Endothelial cell of hepatic sinusoid (primary cell): Measurements from ENCODE around the gene COX20.
"Not testable (repeated sequence)": the region's sequence is repeated elsewhere in the genome, so short reads cannot be mapped to it uniquely, and the experiment has no call there.

Source experiments
- in situ Hi-C: cut with HindIII; loops from 2 replicates; pipeline ENCODE4 v1.10.0; 2017; ENCODE audit warnings: low sequenced_read_pairs

The COX20 gene

GRCh38 chr1:244821134-244821533, 14.3 kb upstream of the COX20 start:
- in situ Hi-C loops = no loop called here

DNA sequence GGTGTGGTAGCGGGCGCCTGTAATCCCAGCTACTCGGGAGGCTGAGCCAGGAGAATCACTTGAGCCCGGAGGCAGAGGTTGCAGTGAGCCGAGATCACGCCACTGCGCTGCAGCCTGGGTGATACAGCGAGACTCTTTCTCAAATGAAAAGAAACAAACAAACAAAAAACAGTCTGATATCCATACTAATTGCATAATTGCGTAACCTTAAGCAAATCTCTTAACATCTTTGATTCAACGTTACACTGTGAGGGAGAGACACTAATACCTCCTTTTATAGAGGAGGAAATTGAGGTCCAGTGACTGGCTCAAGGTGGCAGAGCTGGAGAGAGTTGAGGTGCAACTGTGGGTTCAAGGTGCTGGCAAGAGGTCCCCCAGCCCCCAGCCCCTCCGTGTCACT, 12.6 kb upstream of the COX20 start:
- in situ Hi-C loops = no loop called here

DNA sequence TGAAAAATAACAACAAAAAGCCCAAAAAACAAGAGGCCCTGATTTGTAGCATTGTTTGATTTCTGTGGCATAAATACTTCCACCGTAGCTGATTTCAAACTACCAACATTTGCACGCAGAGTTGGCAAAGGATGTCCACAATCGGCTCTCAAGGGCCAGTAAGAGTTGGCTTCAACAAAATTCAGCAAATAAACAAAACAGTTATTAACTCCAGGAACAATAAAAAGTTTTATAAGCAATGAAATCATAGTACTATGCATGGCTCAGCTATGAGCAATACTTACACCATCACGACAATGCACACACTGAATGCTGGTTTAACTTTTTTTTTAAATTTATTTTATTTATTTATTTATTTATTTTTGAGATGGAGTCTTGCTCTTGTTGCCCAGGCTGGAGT, 8.7 kb upstream of the COX20 start:
- in situ Hi-C loops = loop anchor here (5.0 kb wide), 1 partner anchor 89 kb away; no protein-coding TSS in a partner anchor

DNA sequence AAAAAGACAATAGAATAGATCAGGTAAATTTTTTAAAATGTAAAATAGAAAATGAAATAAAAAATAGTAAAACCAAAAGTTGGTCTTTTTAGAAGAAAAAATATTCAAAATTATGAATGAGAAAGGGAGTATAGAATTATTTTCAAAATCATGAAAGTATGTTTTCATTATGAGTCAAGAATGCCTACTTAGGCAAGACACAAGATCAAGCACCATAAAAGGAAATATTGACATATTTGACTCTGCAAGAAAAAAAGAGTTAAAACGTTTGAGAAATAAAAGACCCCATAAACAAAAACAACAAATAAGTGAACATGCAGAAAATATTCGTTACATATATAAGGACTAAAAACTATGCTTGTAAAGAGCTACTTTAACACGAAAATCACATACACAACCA, 4.8 kb upstream of the COX20 start:
- in situ Hi-C loops = no loop called here

DNA sequence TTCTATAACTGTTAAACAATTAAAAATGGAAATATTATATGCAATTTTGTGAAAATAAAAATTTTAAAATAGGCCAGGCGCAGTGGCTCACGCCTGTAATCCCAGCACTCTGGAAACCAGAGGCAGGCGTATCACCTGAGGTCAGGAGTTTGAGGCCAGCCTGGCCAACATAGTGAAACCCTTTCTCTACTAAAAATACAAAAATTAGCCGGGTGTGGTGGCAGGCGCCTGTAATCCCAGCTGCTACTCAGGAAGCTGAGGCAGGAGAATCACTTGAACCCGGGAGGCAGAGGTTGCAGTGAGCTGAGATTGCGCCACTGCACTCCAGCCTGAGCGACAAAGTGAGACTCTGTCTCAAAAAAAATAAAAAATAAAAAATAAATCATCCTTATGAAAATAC, 2.2 kb upstream of the COX20 start:
- in situ Hi-C loops = not testable (repeated sequence)

DNA sequence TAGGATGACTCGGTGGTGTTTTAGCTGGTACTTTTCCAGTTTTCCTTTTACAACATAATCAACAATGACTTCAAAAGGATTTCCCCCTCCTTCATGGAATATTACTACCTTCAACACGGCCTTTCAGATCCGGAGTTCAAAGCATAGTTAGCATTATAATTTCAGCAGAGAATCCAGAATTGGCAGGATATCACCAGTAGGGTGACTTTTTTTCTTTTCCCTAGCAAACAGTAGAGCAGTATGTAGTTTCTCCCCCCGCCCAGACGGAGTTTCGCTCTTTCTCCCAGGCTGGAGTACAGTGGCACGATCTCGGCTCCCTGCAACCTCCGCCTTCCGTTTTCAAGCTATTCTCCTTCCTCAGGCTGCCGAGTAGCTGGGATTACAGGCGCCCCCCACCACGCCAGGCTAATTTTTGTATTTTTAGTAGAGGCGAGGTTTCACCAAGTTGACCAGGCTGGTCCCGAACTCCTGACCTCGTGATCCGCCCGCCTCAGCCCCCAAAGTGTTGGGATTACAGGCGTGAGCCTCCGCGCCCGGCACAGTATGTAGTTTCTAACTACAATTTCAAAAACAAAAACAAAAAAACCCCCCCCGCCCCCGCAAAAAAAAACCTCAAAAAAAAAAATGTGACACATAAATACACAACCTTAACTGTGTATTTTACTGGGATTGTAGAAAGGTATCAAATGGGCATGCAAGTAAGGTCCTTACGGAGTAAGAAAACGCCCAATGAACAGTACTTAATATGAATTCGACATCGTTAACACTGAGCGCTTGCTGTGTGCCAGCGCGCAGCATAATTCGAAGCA, 1.5 kb upstream of the COX20 start:
- in situ Hi-C loops = no loop called here

DNA sequence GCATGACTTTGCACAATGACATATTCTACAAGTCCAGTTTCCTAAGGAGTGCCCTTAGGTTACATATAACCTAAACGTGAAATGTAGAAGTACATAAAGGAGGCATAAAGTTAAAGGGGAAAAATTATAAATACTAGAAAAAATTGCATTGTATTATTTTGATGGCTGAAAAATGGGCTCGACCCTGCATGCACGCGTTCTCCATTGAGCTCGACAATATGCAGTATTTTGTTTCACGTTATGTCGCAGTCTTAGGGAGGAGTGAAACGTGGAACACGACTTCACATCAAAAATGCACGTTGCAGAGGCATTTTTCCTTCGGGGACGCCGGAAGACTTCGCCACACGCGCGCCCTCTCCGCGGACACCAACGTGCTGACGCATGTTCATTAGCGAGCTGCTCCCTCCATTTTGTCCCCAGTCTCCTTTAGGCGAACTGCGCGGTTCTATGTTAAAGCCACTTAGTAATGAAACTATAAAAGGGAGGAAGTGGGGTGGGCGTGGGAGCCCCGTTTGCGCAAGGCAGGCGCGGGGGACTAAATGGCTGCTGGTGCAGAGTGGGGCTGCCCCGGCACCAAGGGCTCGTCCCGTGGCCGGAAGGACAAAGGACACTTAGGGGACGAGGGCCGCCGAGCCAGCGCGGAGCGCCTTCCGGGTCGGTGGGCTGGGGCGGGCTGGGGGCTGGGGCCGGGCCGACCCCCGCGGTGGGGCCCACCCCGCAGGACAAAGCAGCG, 749 bp upstream of the COX20 start:
- in situ Hi-C loops = loop anchor here (5.0 kb wide), 1 partner anchor 208 kb away; no protein-coding TSS in a partner anchor

DNA sequence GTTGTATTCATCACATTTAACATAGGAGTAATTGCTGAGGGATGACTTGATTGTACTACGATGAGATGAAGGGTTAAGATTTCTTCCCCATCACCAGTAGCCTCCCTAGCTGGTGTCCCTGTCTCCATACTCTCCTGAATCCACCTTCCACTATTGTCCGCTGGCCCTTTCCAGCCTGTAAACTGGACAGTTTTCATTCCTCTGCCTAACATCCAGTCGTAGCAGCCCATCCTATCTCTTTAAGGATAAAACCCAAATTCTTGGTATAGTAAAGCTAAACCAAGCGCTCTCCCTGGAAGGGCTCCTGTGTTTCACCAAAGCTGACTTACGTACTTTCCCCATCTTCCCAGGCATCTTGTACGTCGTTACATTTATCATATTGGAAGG, 670 bp downstream of the COX20 start:
- in situ Hi-C loops = loop anchor here (5.0 kb wide), 1 partner anchor 206 kb away; no protein-coding TSS in a partner anchor

GRCh38 chr1:244836584-244836983, 1.1 kb downstream of the COX20 start:
- in situ Hi-C loops = loop anchor here (5.0 kb wide), 1 partner anchor 206 kb away; no protein-coding TSS in a partner anchor

GRCh38 chr1:244837597-244838258, 2.3 kb downstream of the COX20 start:
- in situ Hi-C loops = loop anchor here (5.0 kb wide), 1 partner anchor 205 kb away; no protein-coding TSS in a partner anchor

- in situ Hi-C loops = loop anchor here (5.0 kb wide), 1 partner anchor 203 kb away; no protein-coding TSS in a partner anchor
These were observed 4.2 kb downstream of the COX20 start for GRCh38 chr1:244839656-244840055.

DNA sequence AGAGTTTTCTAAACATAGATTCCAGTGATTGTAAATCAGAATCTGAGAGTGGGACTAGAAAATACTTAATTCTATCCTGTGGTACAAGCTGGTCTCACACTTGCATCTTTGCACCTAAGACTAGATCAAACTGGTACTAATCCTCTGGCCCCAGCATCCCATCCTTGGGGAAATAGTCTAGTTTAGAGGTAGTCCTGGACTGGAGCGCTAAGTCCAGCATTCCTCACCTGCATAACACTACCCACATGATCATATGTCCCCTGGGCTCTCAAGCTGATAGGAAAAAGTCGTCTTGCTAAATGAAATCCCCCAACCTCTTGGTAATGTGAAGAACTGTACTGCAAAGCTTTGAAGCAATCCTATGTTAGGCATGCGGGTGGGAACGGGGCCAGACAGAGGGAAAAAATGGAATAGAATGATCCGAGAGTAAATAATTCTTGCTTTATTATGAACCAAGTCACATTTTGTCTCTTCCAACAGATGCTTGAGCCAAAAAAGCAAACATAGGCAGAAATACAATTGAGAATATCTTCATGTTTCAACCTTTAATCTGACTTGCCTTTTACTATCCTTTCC, 4.8 kb downstream of the COX20 start:
- in situ Hi-C loops = no loop called here

- in situ Hi-C loops = no loop called here
These were observed 5.9 kb downstream of the COX20 start for GRCh38 chr1:244841273-244841927.

- in situ Hi-C loops = no loop called here
These were observed 7.9 kb downstream of the COX20 start for GRCh38 chr1:244843148-244843978.

DNA sequence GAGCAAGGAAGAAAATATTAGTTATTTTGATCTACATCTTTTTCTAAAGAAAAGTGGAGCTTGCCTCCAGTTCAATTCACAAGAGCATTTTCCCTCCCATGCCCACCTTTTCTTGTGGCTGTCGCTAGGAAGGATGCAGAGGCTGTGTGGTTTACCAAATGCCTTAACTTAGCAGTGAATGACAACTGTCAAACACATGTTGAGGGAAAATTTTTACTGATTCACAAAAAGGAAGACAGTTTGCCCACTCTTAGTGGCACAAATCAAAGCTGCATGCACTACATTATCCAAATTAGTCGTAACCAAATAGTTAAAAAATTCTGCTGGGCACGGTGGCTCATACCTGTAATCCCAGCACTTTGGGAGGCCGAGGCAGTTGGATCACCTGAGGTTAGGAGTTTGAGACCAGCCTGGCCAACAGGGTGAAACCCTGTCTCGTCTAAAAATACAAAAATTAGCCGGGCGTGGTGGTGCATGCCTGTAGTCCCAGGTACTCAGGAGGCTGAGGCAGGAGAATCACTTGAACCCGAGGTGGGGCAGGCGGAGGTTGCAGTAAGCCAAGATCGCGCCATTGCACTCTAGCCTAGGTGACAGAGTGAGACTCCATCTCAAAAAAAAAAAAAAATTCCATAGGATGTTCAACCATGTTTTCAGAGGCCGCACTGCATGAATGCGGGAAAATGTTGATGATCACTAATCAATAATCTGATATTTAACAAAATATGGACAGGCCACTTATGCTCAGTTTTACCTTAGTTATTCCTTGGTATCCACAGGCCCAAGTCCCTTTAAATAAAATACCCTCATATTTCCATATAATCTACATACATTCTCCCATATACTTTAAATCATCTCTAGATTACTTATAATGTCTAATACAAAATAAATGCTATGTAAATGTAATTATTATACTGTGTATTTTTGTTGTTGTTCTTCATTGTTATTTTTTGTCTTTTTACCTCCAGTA, 9.0 kb downstream of the COX20 start:
- in situ Hi-C loops = no loop called here

- in situ Hi-C loops = no loop called here
These were observed 11.2 kb downstream of the COX20 start for GRCh38 chr1:244846653-244847052.

GRCh38 chr1:244849189-244849866, 13.9 kb downstream of the COX20 start:
- in situ Hi-C loops = no loop called here
